ENCODE results near the gene PAQR7.

Gene PAQR7

DNA sequence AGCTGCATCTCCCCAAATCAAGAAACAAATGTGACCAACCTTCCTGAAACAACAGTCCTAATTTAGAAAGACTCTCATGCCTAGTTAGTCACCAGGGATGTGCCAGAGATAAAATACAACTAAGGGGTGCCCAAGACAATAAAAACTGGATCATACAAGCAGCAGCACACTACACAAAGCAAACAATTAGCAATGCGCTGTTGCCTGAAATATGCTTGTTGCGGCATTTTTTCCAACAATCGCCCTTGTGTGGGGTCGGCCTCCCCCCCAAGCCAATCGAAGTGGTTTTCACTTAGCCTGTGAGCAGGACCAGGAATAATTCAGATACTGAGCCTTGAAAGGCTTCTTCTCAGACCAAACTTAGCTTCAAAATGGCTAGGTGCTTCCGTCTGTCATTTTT is 32.1 kb upstream of the PAQR7 start:
- no peak overlapping the region for H3K27ac Mint-ChIP-seq
- peaks cover 20% of the 10 kb centered on the region for H3K36me3 Mint-ChIP-seq (ENCODE audit: low read depth)
- peaks cover 24% of the 10 kb centered on the region for H3K4me1 Mint-ChIP-seq
- ATAC-seq (no peak), DNase-seq (no peak)
- H3K27me3 Mint-ChIP-seq: no peaks in the 10 kb centered on the region
- H3K9me3 Mint-ChIP-seq: no peaks in the 10 kb centered on the region
- H3K4me3 Mint-ChIP-seq: no peak overlapping the region

DNA sequence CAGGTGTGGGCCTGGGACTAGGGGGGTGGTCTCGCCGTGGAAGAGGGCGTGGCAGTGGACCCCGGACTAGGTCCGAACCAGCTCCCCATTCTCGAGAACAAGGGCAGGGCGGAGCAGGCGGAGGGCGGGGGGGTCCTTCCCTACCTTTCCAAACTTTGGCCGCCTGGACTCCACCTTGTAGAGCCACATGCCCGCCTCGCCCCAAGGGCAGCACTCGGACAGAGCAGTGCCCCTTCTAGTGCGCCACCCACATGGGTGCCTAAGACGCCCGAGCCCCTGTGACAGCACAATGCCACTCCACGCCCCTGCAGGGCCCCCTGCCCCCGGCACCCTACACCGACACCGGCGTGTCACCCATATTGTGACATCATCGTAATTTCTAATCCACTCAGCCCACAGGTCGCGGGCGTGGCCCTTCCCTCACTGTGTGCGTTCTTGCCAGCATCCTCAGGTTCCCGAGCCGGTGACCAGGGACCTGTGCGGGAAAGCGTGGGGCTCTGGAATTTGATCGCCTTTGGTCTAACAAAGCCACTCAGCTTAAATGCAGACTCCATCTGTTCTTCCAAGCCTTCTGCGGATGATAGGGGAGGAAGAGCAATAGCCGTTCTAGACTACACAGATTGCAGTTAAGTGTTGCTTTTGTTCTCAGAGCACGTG is 31.3 kb upstream of the PAQR7 start:
- DNase-seq (no peak), ATAC-seq (no peak)
- peak overlapping the region; percentile 92 for H3K4me3 Mint-ChIP-seq
- H3K9me3 Mint-ChIP-seq: no peaks in the 10 kb centered on the region
- peaks cover 26% of the 10 kb centered on the region for H3K4me1 Mint-ChIP-seq
- H3K27me3 Mint-ChIP-seq: no peaks in the 10 kb centered on the region
- H3K27ac Mint-ChIP-seq: no peak overlapping the region
- peaks cover 27% of the 10 kb centered on the region for H3K36me3 Mint-ChIP-seq (ENCODE audit: low read depth)

- H3K9me3 Mint-ChIP-seq: no peaks in the 10 kb centered on the region
- H3K27me3 Mint-ChIP-seq: no peaks in the 10 kb centered on the region
- ATAC-seq: peak; percentile 82
- peak; percentile 92 for DNase-seq
- peak within 1 kb of the TSS; percentile 92 for H3K4me3 Mint-ChIP-seq
- H3K4me1 Mint-ChIP-seq: peaks cover 28% of the 10 kb centered on the region
- H3K36me3 Mint-ChIP-seq (ENCODE audit: low read depth): peaks cover 35% of the 10 kb centered on the region
- peak within 1 kb of the TSS; percentile 87 for H3K27ac Mint-ChIP-seq
Measured at GRCh38 chr1:25905680-25906643, 30.5 kb upstream of the PAQR7 start, which contains the start of gene STMN1. Gene STMN1 (minus strand): TSS chr1:25906419. CDS start chr1:25904676, 1,743 bp downstream.

- Mint-ChIP-seq H3K4me1 (peaks cover 31% of the 10 kb centered on the region), H3K27me3 (no peaks in the 10 kb centered on the region), H3K4me3 (peak overlapping the region; percentile 92), H3K36me3 (ENCODE audit: low read depth) (peaks cover 42% of the 10 kb centered on the region), H3K9me3 (no peaks in the 10 kb centered on the region), H3K27ac (peak overlapping the region; percentile 79)
- ATAC-seq (peak; percentile 87), DNase-seq (peak; percentile 98)
Measured at GRCh38 chr1:25904943-25905679, 29.6 kb upstream of the PAQR7 start.

- Mint-ChIP-seq H3K36me3 (ENCODE audit: low read depth) (peaks cover 44% of the 10 kb centered on the region), H3K27ac (no peak overlapping the region), H3K4me3 (peak overlapping the region; percentile 92), H3K9me3 (no peaks in the 10 kb centered on the region), H3K27me3 (no peaks in the 10 kb centered on the region), H3K4me1 (peaks cover 31% of the 10 kb centered on the region)
- ATAC-seq: no peak
- DNase-seq: no peak
Measured at GRCh38 chr1:25903986-25904385, 28.5 kb upstream of the PAQR7 start.

DNA sequence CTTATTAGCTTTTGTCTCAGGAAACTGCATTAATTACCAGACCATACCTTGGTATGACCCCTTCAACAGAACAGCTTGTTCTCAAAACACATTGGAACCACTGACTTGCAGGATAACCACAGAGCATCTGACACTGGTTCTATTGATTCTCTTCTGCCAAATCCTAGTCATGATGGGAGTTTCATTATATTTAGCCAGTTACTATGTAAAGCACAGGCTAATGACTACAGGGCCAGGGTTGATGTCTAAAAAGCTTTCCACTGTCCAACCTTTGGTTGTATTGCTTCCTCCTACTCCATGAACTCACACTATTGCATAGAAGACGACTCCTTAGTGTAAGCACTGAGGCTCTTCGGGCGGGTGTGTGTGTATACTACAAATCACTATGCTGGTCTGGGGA is 27.0 kb upstream of the PAQR7 start:
- ATAC-seq (no peak), DNase-seq (no peak)
- Mint-ChIP-seq H3K27me3 (no peaks in the 10 kb centered on the region), H3K4me1 (peaks cover 31% of the 10 kb centered on the region), H3K9me3 (no peaks in the 10 kb centered on the region), H3K36me3 (ENCODE audit: low read depth) (peaks cover 52% of the 10 kb centered on the region), H3K27ac (no peak overlapping the region), H3K4me3 (no peak overlapping the region)

DNA sequence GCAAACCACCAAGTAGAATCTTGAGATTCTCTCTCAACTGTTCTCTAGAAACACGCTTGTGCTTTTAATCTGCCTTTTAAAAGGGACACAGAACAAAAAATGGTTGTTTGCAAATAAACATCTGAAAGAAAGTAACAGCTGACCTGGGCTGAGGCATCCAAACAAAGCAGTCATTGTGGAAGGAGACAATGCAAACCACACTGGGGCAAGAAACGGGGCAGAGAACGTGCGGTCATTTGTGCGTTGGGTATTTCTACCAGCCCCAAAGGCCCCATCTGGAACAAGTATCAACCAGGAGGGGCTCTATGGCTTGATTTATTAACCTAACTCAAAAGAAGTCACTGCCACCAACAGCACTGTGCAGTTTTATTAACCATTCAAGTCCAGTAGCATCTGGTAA is 24.7 kb upstream of the PAQR7 start:
- Mint-ChIP-seq H3K4me1 (peaks cover 33% of the 10 kb centered on the region), H3K9me3 (no peaks in the 10 kb centered on the region), H3K4me3 (no peak overlapping the region), H3K27ac (no peak overlapping the region), H3K36me3 (ENCODE audit: low read depth) (peaks cover 51% of the 10 kb centered on the region), H3K27me3 (no peaks in the 10 kb centered on the region)
- no peak for ATAC-seq
- DNase-seq: no peak

GRCh38 chr1:25899792-25900191 is 24.3 kb upstream of the PAQR7 start:
- H3K4me3 Mint-ChIP-seq: no peak overlapping the region
- DNase-seq (no peak), ATAC-seq (no peak)
- no peaks in the 10 kb centered on the region for H3K27me3 Mint-ChIP-seq
- H3K4me1 Mint-ChIP-seq: peaks cover 32% of the 10 kb centered on the region
- H3K9me3 Mint-ChIP-seq: no peaks in the 10 kb centered on the region
- H3K36me3 Mint-ChIP-seq (ENCODE audit: low read depth): peaks cover 47% of the 10 kb centered on the region
- H3K27ac Mint-ChIP-seq: no peak overlapping the region

GRCh38 chr1:25898223-25899015 is 22.9 kb upstream of the PAQR7 start:
- Mint-ChIP-seq H3K4me3 (no peak overlapping the region), H3K4me1 (peaks cover 20% of the 10 kb centered on the region), H3K9me3 (no peaks in the 10 kb centered on the region), H3K27ac (no peak overlapping the region), H3K36me3 (ENCODE audit: low read depth) (peaks cover 39% of the 10 kb centered on the region), H3K27me3 (no peaks in the 10 kb centered on the region)
- no peak for DNase-seq
- ATAC-seq: no peak

GRCh38 chr1:25897754-25898153 is 22.2 kb upstream of the PAQR7 start:
- H3K9me3 Mint-ChIP-seq: no peaks in the 10 kb centered on the region
- H3K27me3 Mint-ChIP-seq: no peaks in the 10 kb centered on the region
- H3K4me3 Mint-ChIP-seq: no peak overlapping the region
- H3K27ac Mint-ChIP-seq: no peak overlapping the region
- DNase-seq (no peak), ATAC-seq (no peak)
- H3K4me1 Mint-ChIP-seq: peaks cover 17% of the 10 kb centered on the region
- peaks cover 33% of the 10 kb centered on the region for H3K36me3 Mint-ChIP-seq (ENCODE audit: low read depth)

GRCh38 chr1:25896266-25896665 is 20.8 kb upstream of the PAQR7 start:
- ATAC-seq (no peak), DNase-seq (no peak)
- H3K36me3 Mint-ChIP-seq (ENCODE audit: low read depth): peaks cover 20% of the 10 kb centered on the region
- H3K27me3 Mint-ChIP-seq: no peaks in the 10 kb centered on the region
- peaks cover 19% of the 10 kb centered on the region for H3K4me1 Mint-ChIP-seq
- no peak overlapping the region for H3K4me3 Mint-ChIP-seq
- H3K9me3 Mint-ChIP-seq: no peaks in the 10 kb centered on the region
- H3K27ac Mint-ChIP-seq: no peak overlapping the region

DNA sequence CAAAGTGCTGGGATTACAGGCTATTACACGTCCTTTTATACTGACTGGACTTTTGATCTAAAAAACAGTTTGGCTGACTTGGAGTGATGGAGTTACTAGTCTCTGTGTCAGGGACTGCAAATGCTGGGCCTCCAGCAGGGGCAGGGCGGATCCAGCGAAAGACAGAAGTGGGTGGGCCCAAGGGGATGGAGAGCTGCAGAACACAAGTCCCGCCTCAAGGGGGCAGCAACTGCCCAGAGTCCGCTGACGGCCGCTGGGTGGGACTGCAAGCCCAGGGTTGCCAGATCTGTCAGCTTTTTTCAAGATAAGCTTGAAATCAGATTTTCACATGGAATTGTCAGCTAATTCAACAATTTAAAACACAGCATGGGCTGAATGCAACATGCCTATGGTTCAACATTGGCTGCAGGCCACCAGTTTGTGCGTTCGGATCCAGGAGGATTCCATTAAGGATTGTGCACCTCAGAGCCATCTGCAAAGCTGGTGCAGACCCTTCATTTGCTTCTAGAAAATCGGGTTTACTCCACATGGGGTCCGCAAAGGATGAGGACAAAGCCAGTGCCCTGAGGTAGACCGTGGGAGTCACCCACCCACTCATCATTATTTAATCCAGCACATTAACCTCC is 20.0 kb upstream of the PAQR7 start:
- H3K36me3 Mint-ChIP-seq (ENCODE audit: low read depth): peaks cover 13% of the 10 kb centered on the region
- H3K9me3 Mint-ChIP-seq: no peaks in the 10 kb centered on the region
- H3K27ac Mint-ChIP-seq: no peak overlapping the region
- no peaks in the 10 kb centered on the region for H3K27me3 Mint-ChIP-seq
- DNase-seq: peak; percentile 89
- peak; percentile 97 for ATAC-seq
- no peak overlapping the region for H3K4me3 Mint-ChIP-seq
- peaks cover 13% of the 10 kb centered on the region for H3K4me1 Mint-ChIP-seq

DNA sequence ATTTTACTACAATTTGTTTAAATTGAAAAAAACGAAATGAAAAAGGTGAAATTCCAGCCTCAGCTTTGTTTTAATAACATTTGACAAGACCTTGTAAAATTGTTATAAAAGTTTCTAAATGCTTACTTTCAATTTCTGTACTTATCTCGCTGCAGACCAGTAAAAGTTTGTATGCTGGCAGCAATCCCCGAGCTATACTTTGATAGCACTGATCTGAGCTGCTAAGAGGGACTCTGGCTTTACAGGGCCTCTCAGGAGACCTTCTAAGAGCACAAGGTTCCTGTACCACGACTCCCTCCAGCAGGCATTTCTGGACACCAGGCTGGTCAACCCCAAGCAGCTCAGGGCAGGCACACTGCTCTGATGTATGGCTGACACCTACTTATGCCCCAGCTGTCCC is 17.6 kb upstream of the PAQR7 start:
- H3K4me1 Mint-ChIP-seq: peaks cover 13% of the 10 kb centered on the region
- no peak for DNase-seq
- H3K27me3 Mint-ChIP-seq: no peaks in the 10 kb centered on the region
- no peak for ATAC-seq
- no peaks in the 10 kb centered on the region for H3K9me3 Mint-ChIP-seq
- no peak overlapping the region for H3K27ac Mint-ChIP-seq
- peaks cover under 1% of the 10 kb centered on the region for H3K36me3 Mint-ChIP-seq (ENCODE audit: low read depth)
- no peak overlapping the region for H3K4me3 Mint-ChIP-seq

All from activated naive CD8-positive, alpha-beta T cell treated with anti-CD3 and anti-CD28 coated beads, Interleukin-2, amount 50 U/mL, for 24 hours (primary cell).